H9 (cell line): ENCODE measurements around the gene ANTXR2. TPM values are rescaled to one million over a fixed set of nuclear protein-coding genes. Genes with fewer than 3 reads are reported as not detected.

Experiments used
- DNase-seq: peaks from one replicate; pipeline ENCODE4 v3.0.0-alpha.2; 2017
- H2AFZ ChIP-seq: one replicate; pipeline ENCODE4 v1.6.1; 2013; ENCODE audit warnings: mild to moderate bottlenecking, low read length, control low read depth, moderate library complexity
- H2AK5ac ChIP-seq: 2 replicates; pipeline ENCODE4 v1.6.1; 2013; ENCODE audit warnings: low read length, control low read depth, mixed read lengths; ENCODE audit not compliant: insufficient read length
- H2BK120ac ChIP-seq: one replicate; pipeline ENCODE4 v1.6.1; 2013; ENCODE audit warnings: low read depth, mild to moderate bottlenecking, low read length, control low read depth, inconsistent platforms; ENCODE audit not compliant: poor library complexity, severe bottlenecking
- H2BK12ac ChIP-seq: 2 replicates; pipeline ENCODE4 v1.6.1; 2013; ENCODE audit warnings: low read length, control low read depth, mixed read lengths, low read depth; ENCODE audit not compliant: insufficient read length
- H2BK15ac ChIP-seq: 2 replicates; pipeline ENCODE4 v1.6.1; 2013; ENCODE audit warnings: low read depth, low read length, control low read depth
- H2BK20ac ChIP-seq: one replicate; pipeline ENCODE4 v1.6.1; 2013; ENCODE audit warnings: low read depth, mild to moderate bottlenecking, low read length, control low read depth, inconsistent platforms; ENCODE audit not compliant: poor library complexity, severe bottlenecking
- H2BK5ac ChIP-seq: 2 replicates; pipeline ENCODE4 v1.6.1; 2013; ENCODE audit warnings: low read length, control low read depth, mixed read lengths; ENCODE audit not compliant: insufficient read length
- H3K14ac ChIP-seq: 2 replicates; pipeline ENCODE4 v1.6.1; 2013; ENCODE audit warnings: low read length, control low read depth; ENCODE audit not compliant: insufficient read depth
- H3K18ac ChIP-seq: 2 replicates; pipeline ENCODE4 v1.6.1; 2013; ENCODE audit warnings: low read depth, mild to moderate bottlenecking, mixed read lengths, low read length, control low read depth; ENCODE audit not compliant: insufficient read length
- H3K23ac ChIP-seq: 2 replicates; pipeline ENCODE4 v1.6.1; 2013; ENCODE audit warnings: low read length, control low read depth, mixed read lengths, low read depth; ENCODE audit not compliant: insufficient read length
- H3K23me2 ChIP-seq: 2 replicates; pipeline ENCODE4 v1.6.1; 2013; ENCODE audit warnings: low read depth, mild to moderate bottlenecking, mixed read lengths, low read length, control low read depth; ENCODE audit not compliant: insufficient read length, poor library complexity, severe bottlenecking
- H3K27ac ChIP-seq: 2 replicates; pipeline ENCODE4 v1.5.1; 2013; ENCODE audit warnings: low read length, control low read depth, mixed read lengths, low read depth; ENCODE audit not compliant: insufficient read length
- H3K27me3 ChIP-seq: 2 replicates; pipeline ENCODE4 v1.6.1; 2013; ENCODE audit warnings: low read length, control low read depth, inconsistent platforms; ENCODE audit not compliant: insufficient read depth
- H3K4ac ChIP-seq: 2 replicates; pipeline ENCODE4 v1.6.1; 2013; ENCODE audit warnings: low read depth, mild to moderate bottlenecking, control low read depth, inconsistent platforms, low read length, moderate library complexity
- H3K4me1 ChIP-seq: 2 replicates; pipeline ENCODE4 v1.6.1; 2013; ENCODE audit warnings: low read length, control low read depth, inconsistent platforms; ENCODE audit not compliant: insufficient read depth
- H3K4me2 ChIP-seq: 2 replicates; pipeline ENCODE4 v1.6.1; 2013; ENCODE audit warnings: low read length, control low read depth, mixed read lengths; ENCODE audit not compliant: insufficient read length, insufficient read depth
- H3K56ac ChIP-seq: 2 replicates; pipeline ENCODE4 v1.6.1; 2013; ENCODE audit warnings: low read depth, mild to moderate bottlenecking, mixed read lengths, low read length, control low read depth; ENCODE audit not compliant: insufficient read length
- H3K79me1 ChIP-seq: 2 replicates; pipeline ENCODE4 v1.6.1; 2013; ENCODE audit warnings: low read depth, mild to moderate bottlenecking, moderate library complexity, low read length, control low read depth, inconsistent platforms; ENCODE audit not compliant: insufficient read depth, poor library complexity, severe bottlenecking
- H3K79me2 ChIP-seq: 2 replicates; pipeline ENCODE4 v1.6.1; 2013; ENCODE audit warnings: low read length, control low read depth, inconsistent platforms; ENCODE audit not compliant: insufficient read depth
- H3K9ac ChIP-seq: 2 replicates; pipeline ENCODE4 v1.6.1; 2013; ENCODE audit warnings: low read length, control low read depth, mixed read lengths; ENCODE audit not compliant: insufficient read length; ENCODE audit errors: extremely low read depth
- H3K9me3 ChIP-seq: one replicate; pipeline ENCODE4 v1.6.1; 2013; ENCODE audit warnings: low read depth, low read length, inconsistent platforms; ENCODE audit not compliant: control insufficient read depth
- H3T11ph ChIP-seq: one replicate; pipeline ENCODE4 v1.6.1; 2013; ENCODE audit warnings: mild to moderate bottlenecking, low read length, control low read depth, inconsistent platforms
- H4K20me1 ChIP-seq: one replicate; pipeline ENCODE4 v1.6.1; 2013; ENCODE audit not compliant: control insufficient read depth, insufficient read length, insufficient read depth
- H4K5ac ChIP-seq: 2 replicates; pipeline ENCODE4 v1.6.1; 2013; ENCODE audit warnings: low read depth, mild to moderate bottlenecking, mixed read lengths, low read length, control low read depth; ENCODE audit not compliant: insufficient read length
- H4K8ac ChIP-seq: replicated peaks from 2 replicates; pipeline ENCODE4 v1.6.1; 2013; ENCODE audit warnings: low read length, control low read depth, mixed read lengths, low read depth; ENCODE audit not compliant: insufficient read length
- H4K91ac ChIP-seq: 2 replicates; pipeline ENCODE4 v1.6.1; 2013; ENCODE audit warnings: low read depth, mild to moderate bottlenecking, moderate library complexity, mixed read lengths, low read length, control low read depth; ENCODE audit not compliant: insufficient read length
- H3K27ac Mint-ChIP-seq, 3 experiments: 2 replicates in 2 of 3; 3 replicates in 1 of 3; pipeline ENCODE4 v1.8.0; 2020 to 2021; ENCODE audit warnings: mixed read lengths in 3 of 3, mild to moderate bottlenecking in 1 of 3, moderate library complexity in 1 of 3
- H3K27me3 Mint-ChIP-seq: 2 replicates; pipeline ENCODE4 v1.8.0; 2021; ENCODE audit warnings: low read depth, mild to moderate bottlenecking, moderate library complexity, mixed read lengths
- H3K36me3 Mint-ChIP-seq, 3 experiments: 2 replicates in 2 of 3; 3 replicates in 1 of 3; pipeline ENCODE4 v1.8.0; 2020 to 2021; ENCODE audit warnings: low read depth in 3 of 3, mixed read lengths in 3 of 3; ENCODE audit not compliant: insufficient read depth in 1 of 3
- H3K4me1 Mint-ChIP-seq, 2 experiments: 2 replicates each; pipeline ENCODE4 v1.8.0; 2020; ENCODE audit warnings: mixed read lengths in 2 of 2
- H3K4me3 Mint-ChIP-seq, 2 experiments: 2 replicates in 1 of 2; 3 replicates in 1 of 2; pipeline ENCODE4 v1.8.0; 2020 to 2021; ENCODE audit warnings: mild to moderate bottlenecking in 2 of 2, mixed read lengths in 2 of 2, moderate library complexity in 1 of 2
- H3K9me3 Mint-ChIP-seq, 2 experiments: 2 replicates in 1 of 2; 3 replicates in 1 of 2; pipeline ENCODE4 v1.8.0; 2020; ENCODE audit warnings: mild to moderate bottlenecking in 2 of 2, mixed read lengths in 2 of 2, moderate library complexity in 1 of 2
- CTCF ChIP-seq: fragments of 200-600 bp; sonication (generic); conservative IDR thresholded peaks from 3 replicates; pipeline ENCODE4 v1.8.0; 2021; ENCODE audit warnings: antibody characterized with exemption, mild to moderate bottlenecking
- WGBS: extraction: QIAGEN DNeasy Blood & Tissue Kit; methylation state at CpG from one replicate; pipeline ENCODE4 v1.1.7; 2013; ENCODE audit warnings: missing lambda C conversion rate, low lambda C conversion rate, mixed read lengths; ENCODE audit not compliant: insufficient read length; ENCODE audit errors: extremely low coverage; 5-methylcytosine and 5-hydroxymethylcytosine counted together
- total RNA-seq: library from RNA; stranded (reverse); gene quantifications from 2 replicates; pipeline ENCODE4 v1.2.1, GENCODE V29; 2021

ANTXR2 gene
- total RNA-seq, 1 experiment from 2014 or later = 4.7 TPM

- Histone ChIP-seq H2BK15ac (no peak overlapping the region), H4K91ac (no peak overlapping the region), H3K56ac (no peak overlapping the region), H3K79me1 (no peaks in the 10 kb centered on the region), H3K4ac (no peak overlapping the region), H2BK120ac (no peak overlapping the region), H3K23me2 (no peaks in the 10 kb centered on the region), H4K8ac (no peak overlapping the region), H3K79me2 (no peaks in the 10 kb centered on the region), H3K4me1 (no peaks in the 10 kb centered on the region), H2AFZ (no peak overlapping the region), H3T11ph (no peak overlapping the region), H2BK20ac (no peak overlapping the region), H4K20me1 (no peaks in the 10 kb centered on the region), H2AK5ac (no peak overlapping the region), H3K27ac (no peak overlapping the region), H3K23ac (no peak overlapping the region), H3K4me2 (no peak overlapping the region), H3K14ac (no peak overlapping the region), H4K5ac (no peak overlapping the region), H3K9ac (no peak overlapping the region), H2BK5ac (no peak overlapping the region), H3K18ac (no peak overlapping the region), H2BK12ac (no peak overlapping the region), H3K27me3 (no peaks in the 10 kb centered on the region), H3K9me3 (no peaks in the 10 kb centered on the region)
- no peak for DNase-seq
- H3K4me3 Mint-ChIP-seq = no peak overlapping the region
- no peaks in the 10 kb centered on the region for H3K9me3 Mint-ChIP-seq
- H3K27me3 Mint-ChIP-seq = peaks cover 8% of the 10 kb centered on the region
- H3K36me3 Mint-ChIP-seq = no peaks in the 10 kb centered on the region
- H3K27ac Mint-ChIP-seq = no peak overlapping the region
- no CpG with 5 or more reads among the region's 2 CpGs for WGBS
- H3K4me1 Mint-ChIP-seq = no peaks in the 10 kb centered on the region
- no peak for TF ChIP-seq CTCF
Measured at GRCh38 chr4:80065601-80066000, 7.4 kb downstream of the ANTXR2 start.
